GM23338 (cell line): ENCODE measurements around the gene RNF130. TPM values are rescaled to one million over a fixed set of nuclear protein-coding genes. Genes with fewer than 3 reads are reported as not detected.

Experiments used
- ATAC-seq: fragments of 200-7000 bp; cut with Tn5 transposase; 3 replicates; pipeline ENCODE4 v1.9.1; 2020
- DNase-seq: peaks from one replicate; pipeline ENCODE4 v3.0.0-alpha.2; 2015; ENCODE audit warnings: low spot score
- H2AFZ ChIP-seq: fragments of 200-600 bp; sonication (generic); 2 replicates; pipeline ENCODE4 v1.8.0; 2016; ENCODE audit warnings: antibody characterized with exemption, mild to moderate bottlenecking, moderate library complexity
- H3F3A ChIP-seq: fragments of 200-600 bp; sonication (generic); replicated peaks from 2 replicates; pipeline ENCODE4 v1.8.0; 2017; ENCODE audit warnings: antibody characterized with exemption, mixed run types, low read depth
- H3K27ac ChIP-seq: fragments of 200-600 bp; sonication (generic); 2 replicates; pipeline ENCODE4 v1.6.1; 2016; ENCODE audit warnings: low read depth
- H3K27me3 ChIP-seq: fragments of 200-600 bp; sonication (generic); 2 replicates; pipeline ENCODE4 v1.8.0; 2016; ENCODE audit warnings: mild to moderate bottlenecking, mixed run types, moderate library complexity; ENCODE audit not compliant: insufficient read depth
- H3K36me3 ChIP-seq: fragments of 200-600 bp; sonication (generic); 2 replicates; pipeline ENCODE4 v1.8.0; 2016; ENCODE audit warnings: mild to moderate bottlenecking; ENCODE audit not compliant: insufficient read depth
- H3K4me1 ChIP-seq: fragments of 200-600 bp; sonication (generic); 2 replicates; pipeline ENCODE4 v1.8.0; 2016; ENCODE audit warnings: mild to moderate bottlenecking, moderate library complexity; ENCODE audit not compliant: insufficient read depth
- H3K4me2 ChIP-seq: fragments of 200-600 bp; sonication (generic); 2 replicates; pipeline ENCODE4 v1.7.1; 2017; ENCODE audit warnings: mixed run types
- H3K4me3 ChIP-seq: fragments of 200-600 bp; sonication (generic); 2 replicates; pipeline ENCODE4 v1.6.1; 2016; ENCODE audit warnings: mixed run types
- H3K79me2 ChIP-seq: fragments of 200-600 bp; sonication (generic); replicated peaks from 2 replicates; pipeline ENCODE4 v1.8.0; 2017; ENCODE audit warnings: mild to moderate bottlenecking; ENCODE audit not compliant: insufficient read depth
- H3K9me2 ChIP-seq: fragments of 200-600 bp; sonication (generic); 2 replicates; pipeline ENCODE4 v1.8.0; 2017; ENCODE audit not compliant: insufficient read depth
- H4K20me1 ChIP-seq: fragments of 200-600 bp; sonication (generic); replicated peaks from 2 replicates; pipeline ENCODE4 v1.8.0; 2017; ENCODE audit warnings: mild to moderate bottlenecking; ENCODE audit not compliant: insufficient read depth
- H3K27ac Mint-ChIP-seq: 2 replicates; pipeline ENCODE4 v1.8.0; 2020; ENCODE audit warnings: inconsistent platforms, mild to moderate bottlenecking, moderate library complexity, mixed read lengths
- H3K27me3 Mint-ChIP-seq: 3 replicates; pipeline ENCODE4 v1.8.0; 2022; ENCODE audit warnings: low read depth, mild to moderate bottlenecking, moderate library complexity, mixed read lengths, inconsistent platforms; ENCODE audit not compliant: insufficient read depth, poor library complexity
- H3K36me3 Mint-ChIP-seq: 3 replicates; pipeline ENCODE4 v1.8.0; 2021; ENCODE audit warnings: low read depth, mild to moderate bottlenecking, inconsistent platforms, moderate library complexity, mixed read lengths
- H3K4me1 Mint-ChIP-seq: 3 replicates; pipeline ENCODE4 v1.8.0; 2020; ENCODE audit warnings: mild to moderate bottlenecking, inconsistent platforms, mixed read lengths
- H3K4me3 Mint-ChIP-seq: 3 replicates; pipeline ENCODE4 v1.8.0; 2021; ENCODE audit warnings: moderate library complexity, mild to moderate bottlenecking, inconsistent platforms, mixed read lengths
- H3K9me3 Mint-ChIP-seq: 3 replicates; pipeline ENCODE4 v1.8.0; 2020; ENCODE audit warnings: moderate library complexity, mild to moderate bottlenecking, inconsistent platforms, mixed read lengths
- CREB1 ChIP-seq: fragments of 250-450 bp; sonication (Bioruptor Pico); IDR thresholded peaks from 2 replicates; pipeline ENCODE4 v1.5.0; 2020; ENCODE audit warnings: low read depth, mild to moderate bottlenecking, moderate library complexity
- EZH2 ChIP-seq: fragments of 200-600 bp; sonication (generic); IDR thresholded peaks from one replicate; pipeline ENCODE4 v1.8.0; 2017; ENCODE audit warnings: antibody characterized with exemption, mild to moderate bottlenecking, low read depth; ENCODE audit not compliant: unreplicated experiment
- EZH2phosphoT487 ChIP-seq: fragments of 200-600 bp; sonication (generic); IDR thresholded peaks from one replicate; pipeline ENCODE4 v1.8.1; 2018; ENCODE audit warnings: antibody characterized with exemption; ENCODE audit not compliant: unreplicated experiment
- JUNB ChIP-seq: IDR thresholded peaks from one replicate; pipeline ENCODE4 v1.6.1; 2016; ENCODE audit warnings: antibody characterized with exemption; ENCODE audit not compliant: unreplicated experiment
- NANOG ChIP-seq: IDR thresholded peaks from 2 replicates; pipeline ENCODE4 v1.6.1; 2016; ENCODE audit warnings: antibody characterized with exemption, borderline replicate concordance
- POLR2AphosphoS5 ChIP-seq: IDR thresholded peaks from 2 replicates; pipeline ENCODE4 v1.6.1; 2016; ENCODE audit warnings: antibody characterized with exemption, low read depth
- STAT1 ChIP-seq: IDR thresholded peaks from one replicate; pipeline ENCODE4 v1.6.1; 2016; ENCODE audit warnings: antibody characterized with exemption; ENCODE audit not compliant: unreplicated experiment
- ZNF114 ChIP-seq: fragments of 250-450 bp; sonication (Bioruptor Pico); IDR thresholded peaks from 2 replicates; pipeline ENCODE4 v1.5.0; 2020; ENCODE audit warnings: mild to moderate bottlenecking, moderate library complexity
- ZNF331 ChIP-seq: fragments of 250-450 bp; sonication (Bioruptor Pico); IDR thresholded peaks from 2 replicates; pipeline ENCODE4 v1.5.0; 2020; ENCODE audit warnings: low read depth, mild to moderate bottlenecking, moderate library complexity
- polyA plus RNA-seq: library from polyadenylated mRNA; unstranded; fragments of >200 nt; fragmentation: Nextera tagmentation; extraction: Ambion mirVana; gene quantifications from 2 replicates; pipeline ENCODE4 v1.2.1, GENCODE V29; 2016
- total RNA-seq: library from RNA; depleted of rRNA; stranded (reverse); fragments of >200 nt; shearing (Covaris generic); gene quantifications from 2 replicates; pipeline ENCODE4 v1.2.3, GENCODE V29; 2014
- TF ChIP-seq, protein P1 (sequence below): fragments of 250-450 bp; sonication (Bioruptor Pico); IDR thresholded peaks from 2 replicates; pipeline ENCODE4 v1.5.0; 2020; ENCODE audit warnings: mild to moderate bottlenecking, moderate library complexity
- TF ChIP-seq, protein P2 (sequence below): IDR thresholded peaks from 2 replicates; pipeline ENCODE4 v1.6.1; 2016; ENCODE audit warnings: antibody characterized with exemption
- TF ChIP-seq, protein P3 (sequence below): IDR thresholded peaks from one replicate; pipeline ENCODE4 v1.6.1; 2018; ENCODE audit warnings: antibody characterized with exemption; ENCODE audit not compliant: unreplicated experiment

The RNF130 gene
- total and polyA plus RNA-seq, 2 experiments from 2014 or later: 60.1 to 97.3 TPM

- H3K36me3 Mint-ChIP-seq: no peaks in the 10 kb centered on the region; the same call in 2 of the 3 replicates
- Histone ChIP-seq H3K4me1 (no peaks in the 10 kb centered on the region), H3K27me3 (no peaks in the 10 kb centered on the region), H3K36me3 (0 out of 2 replicates have a peak, but pooled peaks cover 6% of the 10 kb centered on the region), H3K4me2 (no peak overlapping the region), H3K27ac (no peak overlapping the region), H3F3A (no peaks in the 10 kb centered on the region), H3K9me2 (no peaks in the 10 kb centered on the region), H2AFZ (no peak overlapping the region), H4K20me1 (no peaks in the 10 kb centered on the region), H3K4me3 (no peak overlapping the region), H3K79me2 (no peaks in the 10 kb centered on the region)
- ATAC-seq (no peak), DNase-seq (no peak)
- H3K27me3 Mint-ChIP-seq: peaks cover 1% of the 10 kb centered on the region
- no peaks in the 10 kb centered on the region for H3K4me1 Mint-ChIP-seq
- no peak overlapping the region for H3K27ac Mint-ChIP-seq
- TF ChIP-seq JUNB: no peak
- H3K9me3 Mint-ChIP-seq: peaks cover 13% of the 10 kb centered on the region
- H3K4me3 Mint-ChIP-seq: no peak overlapping the region
Observed at GRCh38 chr5:180102636-180103035, 31.1 kb upstream of the RNF130 start.

- Mint-ChIP-seq H3K36me3 (no peaks in the 10 kb centered on the region; the same call in 2 of the 3 replicates), H3K27ac (no peak overlapping the region), H3K4me1 (no peaks in the 10 kb centered on the region), H3K4me3 (no peak overlapping the region), H3K9me3 (peaks cover 5% of the 10 kb centered on the region), H3K27me3 (peaks cover 3% of the 10 kb centered on the region)
- Histone ChIP-seq H3K36me3 (no peaks in the 10 kb centered on the region), H3K9me2 (no peaks in the 10 kb centered on the region), H3K4me3 (no peak overlapping the region), H3K4me1 (no peaks in the 10 kb centered on the region), H3K4me2 (no peak overlapping the region), H3K27me3 (no peaks in the 10 kb centered on the region), H4K20me1 (no peaks in the 10 kb centered on the region), H2AFZ (no peak overlapping the region), H3F3A (no peaks in the 10 kb centered on the region), H3K27ac (no peak overlapping the region), H3K79me2 (no peaks in the 10 kb centered on the region)
- no peak for DNase-seq
- ATAC-seq: no peak
- TF ChIP-seq, protein P1, sequence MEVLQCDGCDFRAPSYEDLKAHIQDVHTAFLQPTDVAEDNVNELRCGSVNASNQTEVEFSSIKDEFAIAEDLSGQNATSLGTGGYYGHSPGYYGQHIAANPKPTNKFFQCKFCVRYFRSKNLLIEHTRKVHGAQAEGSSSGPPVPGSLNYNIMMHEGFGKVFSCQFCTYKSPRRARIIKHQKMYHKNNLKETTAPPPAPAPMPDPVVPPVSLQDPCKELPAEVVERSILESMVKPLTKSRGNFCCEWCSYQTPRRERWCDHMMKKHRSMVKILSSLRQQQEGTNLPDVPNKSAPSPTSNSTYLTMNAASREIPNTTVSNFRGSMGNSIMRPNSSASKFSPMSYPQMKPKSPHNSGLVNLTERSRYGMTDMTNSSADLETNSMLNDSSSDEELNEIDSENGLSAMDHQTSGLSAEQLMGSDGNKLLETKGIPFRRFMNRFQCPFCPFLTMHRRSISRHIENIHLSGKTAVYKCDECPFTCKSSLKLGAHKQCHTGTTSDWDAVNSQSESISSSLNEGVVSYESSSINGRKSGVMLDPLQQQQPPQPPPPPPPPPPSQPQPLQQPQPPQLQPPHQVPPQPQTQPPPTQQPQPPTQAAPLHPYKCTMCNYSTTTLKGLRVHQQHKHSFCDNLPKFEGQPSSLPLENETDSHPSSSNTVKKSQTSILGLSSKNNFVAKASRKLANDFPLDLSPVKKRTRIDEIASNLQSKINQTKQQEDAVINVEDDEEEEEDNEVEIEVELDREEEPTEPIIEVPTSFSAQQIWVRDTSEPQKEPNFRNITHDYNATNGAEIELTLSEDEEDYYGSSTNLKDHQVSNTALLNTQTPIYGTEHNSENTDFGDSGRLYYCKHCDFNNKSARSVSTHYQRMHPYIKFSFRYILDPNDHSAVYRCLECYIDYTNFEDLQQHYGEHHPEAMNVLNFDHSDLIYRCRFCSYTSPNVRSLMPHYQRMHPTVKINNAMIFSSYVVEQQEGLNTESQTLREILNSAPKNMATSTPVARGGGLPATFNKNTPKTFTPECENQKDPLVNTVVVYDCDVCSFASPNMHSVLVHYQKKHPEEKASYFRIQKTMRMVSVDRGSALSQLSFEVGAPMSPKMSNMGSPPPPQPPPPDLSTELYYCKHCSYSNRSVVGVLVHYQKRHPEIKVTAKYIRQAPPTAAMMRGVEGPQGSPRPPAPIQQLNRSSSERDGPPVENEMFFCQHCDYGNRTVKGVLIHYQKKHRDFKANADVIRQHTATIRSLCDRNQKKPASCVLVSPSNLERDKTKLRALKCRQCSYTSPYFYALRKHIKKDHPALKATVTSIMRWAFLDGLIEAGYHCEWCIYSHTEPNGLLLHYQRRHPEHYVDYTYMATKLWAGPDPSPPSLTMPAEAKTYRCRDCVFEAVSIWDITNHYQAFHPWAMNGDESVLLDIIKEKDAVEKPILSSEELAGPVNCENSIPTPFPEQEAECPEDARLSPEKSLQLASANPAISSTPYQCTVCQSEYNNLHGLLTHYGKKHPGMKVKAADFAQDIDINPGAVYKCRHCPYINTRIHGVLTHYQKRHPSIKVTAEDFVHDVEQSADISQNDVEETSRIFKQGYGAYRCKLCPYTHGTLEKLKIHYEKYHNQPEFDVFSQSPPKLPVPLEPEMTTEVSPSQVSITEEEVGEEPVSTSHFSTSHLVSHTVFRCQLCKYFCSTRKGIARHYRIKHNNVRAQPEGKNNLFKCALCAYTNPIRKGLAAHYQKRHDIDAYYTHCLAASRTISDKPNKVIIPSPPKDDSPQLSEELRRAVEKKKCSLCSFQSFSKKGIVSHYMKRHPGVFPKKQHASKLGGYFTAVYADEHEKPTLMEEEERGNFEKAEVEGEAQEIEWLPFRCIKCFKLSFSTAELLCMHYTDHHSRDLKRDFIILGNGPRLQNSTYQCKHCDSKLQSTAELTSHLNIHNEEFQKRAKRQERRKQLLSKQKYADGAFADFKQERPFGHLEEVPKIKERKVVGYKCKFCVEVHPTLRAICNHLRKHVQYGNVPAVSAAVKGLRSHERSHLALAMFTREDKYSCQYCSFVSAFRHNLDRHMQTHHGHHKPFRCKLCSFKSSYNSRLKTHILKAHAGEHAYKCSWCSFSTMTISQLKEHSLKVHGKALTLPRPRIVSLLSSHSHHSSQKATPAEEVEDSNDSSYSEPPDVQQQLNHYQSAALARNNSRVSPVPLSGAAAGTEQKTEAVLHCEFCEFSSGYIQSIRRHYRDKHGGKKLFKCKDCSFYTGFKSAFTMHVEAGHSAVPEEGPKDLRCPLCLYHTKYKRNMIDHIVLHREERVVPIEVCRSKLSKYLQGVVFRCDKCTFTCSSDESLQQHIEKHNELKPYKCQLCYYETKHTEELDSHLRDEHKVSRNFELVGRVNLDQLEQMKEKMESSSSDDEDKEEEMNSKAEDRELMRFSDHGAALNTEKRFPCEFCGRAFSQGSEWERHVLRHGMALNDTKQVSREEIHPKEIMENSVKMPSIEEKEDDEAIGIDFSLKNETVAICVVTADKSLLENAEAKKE: no peak
- TF ChIP-seq STAT1 (no peak), CREB1 (CRISPR knock-in tag) (no peak), ZNF331 (CRISPR knock-in tag) (no peak), POLR2AphosphoS5 (no peak), ZNF114 (CRISPR knock-in tag) (no peak), EZH2 (no peak), NANOG (no peak), JUNB (no peak), EZH2phosphoT487 (no peak)
- TF ChIP-seq, protein P2, sequence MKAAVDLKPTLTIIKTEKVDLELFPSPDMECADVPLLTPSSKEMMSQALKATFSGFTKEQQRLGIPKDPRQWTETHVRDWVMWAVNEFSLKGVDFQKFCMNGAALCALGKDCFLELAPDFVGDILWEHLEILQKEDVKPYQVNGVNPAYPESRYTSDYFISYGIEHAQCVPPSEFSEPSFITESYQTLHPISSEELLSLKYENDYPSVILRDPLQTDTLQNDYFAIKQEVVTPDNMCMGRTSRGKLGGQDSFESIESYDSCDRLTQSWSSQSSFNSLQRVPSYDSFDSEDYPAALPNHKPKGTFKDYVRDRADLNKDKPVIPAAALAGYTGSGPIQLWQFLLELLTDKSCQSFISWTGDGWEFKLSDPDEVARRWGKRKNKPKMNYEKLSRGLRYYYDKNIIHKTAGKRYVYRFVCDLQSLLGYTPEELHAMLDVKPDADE: no peak
- TF ChIP-seq, protein P3, sequence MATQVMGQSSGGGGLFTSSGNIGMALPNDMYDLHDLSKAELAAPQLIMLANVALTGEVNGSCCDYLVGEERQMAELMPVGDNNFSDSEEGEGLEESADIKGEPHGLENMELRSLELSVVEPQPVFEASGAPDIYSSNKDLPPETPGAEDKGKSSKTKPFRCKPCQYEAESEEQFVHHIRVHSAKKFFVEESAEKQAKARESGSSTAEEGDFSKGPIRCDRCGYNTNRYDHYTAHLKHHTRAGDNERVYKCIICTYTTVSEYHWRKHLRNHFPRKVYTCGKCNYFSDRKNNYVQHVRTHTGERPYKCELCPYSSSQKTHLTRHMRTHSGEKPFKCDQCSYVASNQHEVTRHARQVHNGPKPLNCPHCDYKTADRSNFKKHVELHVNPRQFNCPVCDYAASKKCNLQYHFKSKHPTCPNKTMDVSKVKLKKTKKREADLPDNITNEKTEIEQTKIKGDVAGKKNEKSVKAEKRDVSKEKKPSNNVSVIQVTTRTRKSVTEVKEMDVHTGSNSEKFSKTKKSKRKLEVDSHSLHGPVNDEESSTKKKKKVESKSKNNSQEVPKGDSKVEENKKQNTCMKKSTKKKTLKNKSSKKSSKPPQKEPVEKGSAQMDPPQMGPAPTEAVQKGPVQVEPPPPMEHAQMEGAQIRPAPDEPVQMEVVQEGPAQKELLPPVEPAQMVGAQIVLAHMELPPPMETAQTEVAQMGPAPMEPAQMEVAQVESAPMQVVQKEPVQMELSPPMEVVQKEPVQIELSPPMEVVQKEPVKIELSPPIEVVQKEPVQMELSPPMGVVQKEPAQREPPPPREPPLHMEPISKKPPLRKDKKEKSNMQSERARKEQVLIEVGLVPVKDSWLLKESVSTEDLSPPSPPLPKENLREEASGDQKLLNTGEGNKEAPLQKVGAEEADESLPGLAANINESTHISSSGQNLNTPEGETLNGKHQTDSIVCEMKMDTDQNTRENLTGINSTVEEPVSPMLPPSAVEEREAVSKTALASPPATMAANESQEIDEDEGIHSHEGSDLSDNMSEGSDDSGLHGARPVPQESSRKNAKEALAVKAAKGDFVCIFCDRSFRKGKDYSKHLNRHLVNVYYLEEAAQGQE: no peak
Observed at GRCh38 chr5:180101451-180102105, 30.0 kb upstream of the RNF130 start.
